Mesodermal cell (in vitro differentiated cells): ENCODE data around the gene JAM3.

Experiments used
- H3K27ac ChIP-seq: 2 replicates; pipeline ENCODE4 v1.7.0; 2013; ENCODE audit warnings: mild to moderate bottlenecking, low read depth, low read length, moderate library complexity; ENCODE audit not compliant: severe bottlenecking
- H3K36me3 ChIP-seq: 2 replicates; pipeline ENCODE4 v1.7.1; 2013; ENCODE audit warnings: mild to moderate bottlenecking, low read length, moderate library complexity; ENCODE audit not compliant: control insufficient read depth, insufficient read depth
- H3K4me1 ChIP-seq: one replicate; pipeline ENCODE4 v1.7.1; 2013; ENCODE audit warnings: mild to moderate bottlenecking, low read length; ENCODE audit not compliant: insufficient read depth, control insufficient read depth, poor library complexity, severe bottlenecking
- H3K4me3 ChIP-seq: 2 replicates; pipeline ENCODE4 v1.7.0; 2013; ENCODE audit warnings: low read length, control low read depth, mild to moderate bottlenecking; ENCODE audit not compliant: insufficient read depth, poor library complexity, severe bottlenecking; ENCODE audit errors: extremely low read depth
- H3K9me3 ChIP-seq: 2 replicates; pipeline ENCODE4 v1.7.1; 2013; ENCODE audit warnings: mild to moderate bottlenecking, low read length, moderate library complexity; ENCODE audit not compliant: control insufficient read depth
- WGBS, 2 experiments: methylation state at CpG; one replicate each; pipeline ENCODE4 v1.1.5; 2013; ENCODE audit warnings: missing lambda C conversion rate in 2 of 2; ENCODE audit not compliant: insufficient coverage in 2 of 2; 5-methylcytosine and 5-hydroxymethylcytosine counted together

The JAM3 gene

DNA sequence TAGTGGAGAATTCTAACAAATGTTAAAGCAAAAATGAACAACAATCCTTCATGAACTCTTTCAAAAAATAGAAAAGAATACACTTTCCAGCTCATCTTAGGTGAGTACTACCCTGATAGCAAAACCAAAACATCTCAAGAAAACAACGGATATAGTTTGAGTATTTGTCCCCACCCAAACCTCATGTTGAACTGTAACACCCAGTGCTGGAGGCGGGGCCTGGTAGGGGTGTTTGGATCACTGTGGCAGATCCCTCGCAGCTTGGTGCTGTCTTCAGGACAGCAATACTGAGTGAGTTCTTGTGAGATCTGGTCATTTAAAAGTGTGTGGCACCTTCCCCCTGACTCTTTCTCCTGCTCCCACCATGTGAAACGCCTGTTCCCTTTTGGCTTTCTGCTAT lies 127.9 kb downstream of the JAM3 start:
- Histone ChIP-seq H3K9me3 (no peaks in the 10 kb centered on the region), H3K4me3 (no peak overlapping the region), H3K36me3 (peaks cover 77% of the 10 kb centered on the region), H3K4me1 (no peaks in the 10 kb centered on the region), H3K27ac (no peak overlapping the region)
- WGBS, 2 experiments: 97 to 100% methylated on average over 1 to 3 of the region's 4 CpGs

- Histone ChIP-seq H3K4me1 (no peaks in the 10 kb centered on the region), H3K27ac (no peak overlapping the region), H3K36me3 (peaks cover 77% of the 10 kb centered on the region), H3K9me3 (no peaks in the 10 kb centered on the region), H3K4me3 (no peak overlapping the region)
- 92 to 100% methylated on average over 1 to 4 of the region's 9 CpGs for WGBS, 2 experiments
These were observed 130.7 kb downstream of the JAM3 start for GRCh38 chr11:134199531-134199930.

DNA sequence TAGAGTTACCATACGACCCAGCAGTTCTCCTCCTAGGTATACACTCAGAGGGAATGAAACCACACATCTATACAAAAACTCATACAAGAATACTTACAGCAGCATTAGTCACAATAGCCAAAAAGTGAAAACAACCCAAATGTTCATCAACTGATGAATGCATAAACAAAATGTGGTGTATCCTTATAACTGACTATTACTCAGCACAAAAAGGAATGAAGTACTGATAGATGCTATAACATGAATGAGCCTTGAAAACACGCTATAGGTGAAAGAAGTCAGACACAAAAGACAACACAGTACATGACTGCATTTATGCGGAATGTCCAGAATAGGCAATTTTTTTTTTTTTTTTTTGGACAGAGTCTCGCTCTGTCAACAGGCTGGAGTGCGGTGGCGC lies 131.8 kb downstream of the JAM3 start:
- H3K27ac ChIP-seq: no peak overlapping the region
- WGBS, 2 experiments: 92 to 100% methylated on average over 4 of the region's 6 CpGs
- H3K4me1 ChIP-seq: no peaks in the 10 kb centered on the region
- H3K9me3 ChIP-seq: no peaks in the 10 kb centered on the region
- no peak overlapping the region for H3K4me3 ChIP-seq
- peaks cover 77% of the 10 kb centered on the region for H3K36me3 ChIP-seq
